Measurements from ENCODE around the gene GJC2. TPM values are rescaled to one million over a fixed set of nuclear protein-coding genes. Genes with fewer than 3 reads are reported as not detected.

The GJC2 gene
- total RNA-seq, 1 experiment from 2014 or later: 1.6 TPM

GRCh38 chr1:228109073-228109961, 40.4 kb upstream of the GJC2 start, which contains the start of gene MRPL55:
TSS of gene MRPL55 (minus strand) at chr1:228109299. CDS start at chr1:228108260, 1,039 bp downstream.
- TF ChIP-seq, protein P1, sequence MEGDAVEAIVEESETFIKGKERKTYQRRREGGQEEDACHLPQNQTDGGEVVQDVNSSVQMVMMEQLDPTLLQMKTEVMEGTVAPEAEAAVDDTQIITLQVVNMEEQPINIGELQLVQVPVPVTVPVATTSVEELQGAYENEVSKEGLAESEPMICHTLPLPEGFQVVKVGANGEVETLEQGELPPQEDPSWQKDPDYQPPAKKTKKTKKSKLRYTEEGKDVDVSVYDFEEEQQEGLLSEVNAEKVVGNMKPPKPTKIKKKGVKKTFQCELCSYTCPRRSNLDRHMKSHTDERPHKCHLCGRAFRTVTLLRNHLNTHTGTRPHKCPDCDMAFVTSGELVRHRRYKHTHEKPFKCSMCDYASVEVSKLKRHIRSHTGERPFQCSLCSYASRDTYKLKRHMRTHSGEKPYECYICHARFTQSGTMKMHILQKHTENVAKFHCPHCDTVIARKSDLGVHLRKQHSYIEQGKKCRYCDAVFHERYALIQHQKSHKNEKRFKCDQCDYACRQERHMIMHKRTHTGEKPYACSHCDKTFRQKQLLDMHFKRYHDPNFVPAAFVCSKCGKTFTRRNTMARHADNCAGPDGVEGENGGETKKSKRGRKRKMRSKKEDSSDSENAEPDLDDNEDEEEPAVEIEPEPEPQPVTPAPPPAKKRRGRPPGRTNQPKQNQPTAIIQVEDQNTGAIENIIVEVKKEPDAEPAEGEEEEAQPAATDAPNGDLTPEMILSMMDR (conservative IDR thresholded peaks at IDR 0.05): 0 out of 3 replicates have a peak, but pooled peaks have one; percentile 17
- peak within 1 kb of the TSS; percentile 84 for H3K9ac ChIP-seq (ENCODE audit: extremely low read depth, insufficient read length, low read length)
- H3K4me3 Mint-ChIP-seq: peak within 1 kb of the TSS; percentile 88 to 95
- peak within 1 kb of the TSS; percentile 1 for H3K56ac ChIP-seq (ENCODE audit: insufficient read length, low read depth, low read length)
- H2BK20ac ChIP-seq (ENCODE audit: low read depth, low read length, poor library complexity, severe bottlenecking): no peak within 1 kb of the TSS
- H2BK12ac ChIP-seq (ENCODE audit: insufficient read length, low read depth, low read length): no peak within 1 kb of the TSS
- peaks cover 3% of the 10 kb centered on the region for H3K79me1 ChIP-seq (ENCODE audit: insufficient read depth, low read depth, low read length, poor library complexity, severe bottlenecking)
- peaks cover 16% of the 10 kb centered on the region for H3K27me3 Mint-ChIP-seq (ENCODE audit: low read depth)
- no peaks in the 10 kb centered on the region for H3K4me1 ChIP-seq (ENCODE audit: insufficient read depth, low read length)
- H3K4me1 Mint-ChIP-seq: peaks cover 15 to 17% of the 10 kb centered on the region in 2 experiments
- no peaks in the 10 kb centered on the region for H3K79me2 ChIP-seq (ENCODE audit: insufficient read depth, low read length)
- no peak within 1 kb of the TSS for H4K5ac ChIP-seq (ENCODE audit: insufficient read length, low read depth, low read length)
- H4K8ac ChIP-seq (replicated peaks; ENCODE audit: insufficient read length, low read depth, low read length): no peak within 1 kb of the TSS
- H3K23me2 ChIP-seq (ENCODE audit: insufficient read length, low read depth, low read length, poor library complexity, severe bottlenecking): peaks cover 10% of the 10 kb centered on the region
- peaks cover 15 to 19% (median 16%) of the 10 kb centered on the region in 3 experiments; a peak in 6 of 7 replicates for H3K36me3 Mint-ChIP-seq (ENCODE audit: insufficient read depth in 1 of 3, low read depth in 3 of 3)
- H4K91ac ChIP-seq (ENCODE audit: insufficient read length, low read depth, low read length): no peak within 1 kb of the TSS
- H3T11ph ChIP-seq (ENCODE audit: low read length): no peak within 1 kb of the TSS
- no peak within 1 kb of the TSS for H2AFZ ChIP-seq (ENCODE audit: low read length)
- H2BK120ac ChIP-seq (ENCODE audit: low read depth, low read length, poor library complexity, severe bottlenecking): no peak within 1 kb of the TSS
- H3K9me3 ChIP-seq (ENCODE audit: control insufficient read depth, low read depth, low read length): no peaks in the 10 kb centered on the region
- H3K23ac ChIP-seq (ENCODE audit: insufficient read length, low read depth, low read length): no peak within 1 kb of the TSS
- no peak within 1 kb of the TSS for H2AK5ac ChIP-seq (ENCODE audit: insufficient read length, low read length)
- no CpG with 5 or more reads among the region's 66 CpGs for WGBS (ENCODE audit: extremely low coverage, insufficient read length, low lambda C conversion rate)
- no peaks in the 10 kb centered on the region for H3K9me3 Mint-ChIP-seq
- peak within 1 kb of the TSS; percentile 84 to 90 (median 89); a peak in 4 of 7 replicates for H3K27ac Mint-ChIP-seq
- H3K27ac ChIP-seq (ENCODE audit: insufficient read length, low read depth, low read length): no peak within 1 kb of the TSS
- no peak within 1 kb of the TSS for H2BK15ac ChIP-seq (ENCODE audit: low read depth, low read length)
- H3K18ac ChIP-seq (ENCODE audit: insufficient read length, low read depth, low read length): peak within 1 kb of the TSS; percentile 86
- peak; percentile 98 for DNase-seq
- peak within 1 kb of the TSS; percentile 92 for H3K14ac ChIP-seq (ENCODE audit: insufficient read depth, low read length)
- no peak within 1 kb of the TSS for H3K4ac ChIP-seq (ENCODE audit: low read depth, low read length)
- no peaks in the 10 kb centered on the region for H3K27me3 ChIP-seq (ENCODE audit: insufficient read depth, low read length)
- H2BK5ac ChIP-seq (ENCODE audit: insufficient read length, low read length): no peak within 1 kb of the TSS
- H4K20me1 ChIP-seq (ENCODE audit: control insufficient read depth, insufficient read depth, insufficient read length): no peaks in the 10 kb centered on the region
- peak within 1 kb of the TSS; percentile 87 for H3K4me2 ChIP-seq (ENCODE audit: insufficient read depth, insufficient read length, low read length)

Measured in H9 (cell line).